GM12873 (cell line): ENCODE results near the gene ARHGEF1.

ENCODE experiments used
- CTCF ChIP-seq: IDR thresholded peaks from 2 replicates; pipeline ENCODE4 v1.5.1; 2012; ENCODE audit warnings: low read depth, mild to moderate bottlenecking, moderate library complexity, low read length, control low read depth; ENCODE audit not compliant: insufficient read depth; ENCODE audit errors: missing control alignments

The ARHGEF1 gene

GRCh38 chr19:41896581-41896942 lies 13.6 kb downstream of the ARHGEF1 start:
- no peak for TF ChIP-seq CTCF

GRCh38 chr19:41897181-41897580 lies 14.2 kb downstream of the ARHGEF1 start:
- TF ChIP-seq CTCF: no peak

GRCh38 chr19:41897820-41898219 lies 14.8 kb downstream of the ARHGEF1 start:
- no peak for TF ChIP-seq CTCF

- no peak for TF ChIP-seq CTCF
Measured at GRCh38 chr19:41898235-41898634, 15.3 kb downstream of the ARHGEF1 start.

- no peak for TF ChIP-seq CTCF
Measured at GRCh38 chr19:41901707-41902360, 18.9 kb downstream of the ARHGEF1 start.

GRCh38 chr19:41902594-41902993 lies 19.6 kb downstream of the ARHGEF1 start:
- no peak for TF ChIP-seq CTCF

GRCh38 chr19:41903193-41903953 lies 20.4 kb downstream of the ARHGEF1 start:
- no peak for TF ChIP-seq CTCF
